H1 (cell line): Measurements from ENCODE around the gene PLEKHM3. TPM values are rescaled to one million over a fixed set of nuclear protein-coding genes. Genes with fewer than 3 reads are reported as not detected.
"Not testable (repeated sequence)": the region's sequence is repeated elsewhere in the genome, so short reads cannot be mapped to it uniquely, and the experiment has no call there.

Experiments used
- CTCF ChIA-PET: fragments of 300-600 bp; sonication (Branson Sonifier 250); formaldehyde crosslinking; loops from one replicate; lab custom pipeline; 2021; ENCODE audit not compliant: partially characterized antibody; lab: Charles Lee
- POLR2A ChIA-PET: fragments of 300-600 bp; sonication (Branson Sonifier 250); formaldehyde crosslinking; loops from one replicate; lab custom pipeline; 2021; ENCODE audit warnings: inconsistent platforms; ENCODE audit not compliant: partially characterized antibody; lab: Charles Lee
- DNase-seq, 2 experiments: peaks; one replicate each; pipeline versions ENCODE4 v3.0.0 to v3.0.0-alpha.2; 2010 to 2022; ENCODE audit warnings: low spot score in 2 of 2, low read depth in 1 of 2, mixed read lengths in 1 of 2
- FAIRE-seq: peaks from 2 replicates; lab custom pipeline; 2011; peaks lifted over from hg19 to GRCh38; lab: Jason Lieb, UNC
- H2AFZ ChIP-seq: 2 replicates; pipeline ENCODE4 v1.8.1; 2012; ENCODE audit warnings: low read length, inconsistent platforms
- H2AK5ac ChIP-seq: 2 replicates; pipeline ENCODE4 v1.6.1; 2013; ENCODE audit warnings: low read depth, low read length
- H2BK120ac ChIP-seq: replicated peaks from 2 replicates; pipeline ENCODE3; 2013; ENCODE audit warnings: low read depth, low read length, inconsistent platforms
- H2BK12ac ChIP-seq: 2 replicates; pipeline ENCODE4 v1.6.1; 2013; ENCODE audit warnings: low read depth, low read length
- H2BK15ac ChIP-seq: 2 replicates; pipeline ENCODE4 v1.6.1; 2013; ENCODE audit warnings: low read length
- H2BK20ac ChIP-seq: 2 replicates; pipeline ENCODE4 v1.6.1; 2013; ENCODE audit warnings: low read length
- H2BK5ac ChIP-seq: 2 replicates; pipeline ENCODE4 v1.6.1; 2013; ENCODE audit warnings: low read depth, low read length
- H3K14ac ChIP-seq: 2 replicates; pipeline ENCODE4 v1.6.1; 2013; ENCODE audit warnings: inconsistent platforms; ENCODE audit not compliant: insufficient read length
- H3K18ac ChIP-seq: 2 replicates; pipeline ENCODE4 v1.6.1; 2013; ENCODE audit warnings: low read length; ENCODE audit errors: extremely low read depth
- H3K23ac ChIP-seq: 2 replicates; pipeline ENCODE4 v1.6.1; 2013; ENCODE audit warnings: inconsistent platforms; ENCODE audit not compliant: insufficient read length
- H3K23me2 ChIP-seq: 2 replicates; pipeline ENCODE4 v1.6.1; 2013; ENCODE audit warnings: low read depth, low read length
- H3K27ac ChIP-seq: 2 replicates; pipeline ENCODE4 v1.6.1; 2011; ENCODE audit warnings: low read depth, low read length, inconsistent platforms
- H3K27me3 ChIP-seq, 4 experiments: replicated peaks in 1 of 4; 1 replicate in 1 of 4; 2 replicates in 3 of 4; pipeline versions ENCODE4 v1.6.1 to v1.8.1; 2011 to 2013; ENCODE audit warnings: low read length in 3 of 4, mild to moderate bottlenecking in 3 of 4, inconsistent platforms in 2 of 4, mixed read lengths in 2 of 4, moderate library complexity in 1 of 4; ENCODE audit not compliant: control insufficient read depth in 3 of 4, insufficient read depth in 3 of 4; ENCODE audit errors: extremely low read depth in 1 of 4
- H3K36me3 ChIP-seq, 4 experiments: 2 replicates each; pipeline versions ENCODE4 v1.6.1 to v1.8.1; 2011 to 2013; ENCODE audit warnings: mild to moderate bottlenecking in 4 of 4, low read length in 3 of 4, moderate library complexity in 2 of 4, control low read depth in 1 of 4, inconsistent platforms in 1 of 4; ENCODE audit not compliant: insufficient read depth in 4 of 4, control insufficient read depth in 2 of 4
- H3K4ac ChIP-seq: replicated peaks from 2 replicates; pipeline ENCODE3; 2013; ENCODE audit warnings: low read length, low read depth, mixed read lengths, inconsistent platforms; ENCODE audit not compliant: insufficient read length
- H3K4me1 ChIP-seq, 4 experiments: replicated peaks in 1 of 4; 1 replicate in 1 of 4; 2 replicates in 3 of 4; pipeline versions ENCODE4 v1.6.1 to v1.8.1; 2011 to 2013; ENCODE audit warnings: low read length in 3 of 4, inconsistent platforms in 2 of 4, mixed read lengths in 1 of 4; ENCODE audit not compliant: insufficient read depth in 4 of 4, control insufficient read depth in 3 of 4
- H3K4me2 ChIP-seq, 2 experiments: 2 replicates each; pipeline versions ENCODE4 v1.6.1 to v1.8.1; 2011 to 2013; ENCODE audit warnings: low read depth in 2 of 2, low read length in 2 of 2, control low read depth in 1 of 2, inconsistent platforms in 1 of 2, mild to moderate bottlenecking in 1 of 2; ENCODE audit not compliant: insufficient read depth in 1 of 2
- H3K4me3 ChIP-seq, 4 experiments: fragments of 200-600, 300-600 bp in 1 of 4; sonication (generic), shearing (Covaris generic), sonication (Bioruptor Twin) in 1 of 4; 2 replicates each; pipeline versions ENCODE4 v1.5.1 to v1.8.1; 2011 to 2016; ENCODE audit warnings: low read length in 4 of 4, low read depth in 3 of 4, control low read depth in 2 of 4, inconsistent platforms in 2 of 4, mild to moderate bottlenecking in 2 of 4, mixed read lengths in 1 of 4, moderate library complexity in 1 of 4; ENCODE audit not compliant: insufficient read depth in 2 of 4; ENCODE audit errors: extremely low read depth in 1 of 4
- H3K56ac ChIP-seq: replicated peaks from 2 replicates; pipeline ENCODE3; 2013; ENCODE audit warnings: low read depth, mild to moderate bottlenecking, mixed read lengths, low read length, inconsistent platforms; ENCODE audit not compliant: insufficient read length
- H3K79me1 ChIP-seq: 2 replicates; pipeline ENCODE4 v1.6.1; 2013; ENCODE audit warnings: low read depth, low read length, control low read depth
- H3K79me2 ChIP-seq, 2 experiments: 2 replicates each; pipeline versions ENCODE4 v1.6.1 to v1.8.1; 2012 to 2013; ENCODE audit warnings: low read length in 2 of 2, mild to moderate bottlenecking in 2 of 2, inconsistent platforms in 1 of 2; ENCODE audit not compliant: insufficient read depth in 2 of 2, control insufficient read depth in 1 of 2
- H3K9ac ChIP-seq, 4 experiments: replicated peaks in 1 of 4; 1 replicate in 1 of 4; 2 replicates in 3 of 4; pipeline versions ENCODE4 v1.6.1 to v1.8.1; 2011 to 2013; ENCODE audit warnings: low read depth in 3 of 4, low read length in 3 of 4, control low read depth in 2 of 4, mild to moderate bottlenecking in 2 of 4, moderate library complexity in 2 of 4, inconsistent platforms in 1 of 4; ENCODE audit errors: extremely low read depth in 1 of 4
- H3K9me3 ChIP-seq, 2 experiments: 2 replicates each; pipeline versions ENCODE4 v1.6.1 to v1.8.1; 2012 to 2013; ENCODE audit warnings: mild to moderate bottlenecking in 2 of 2, moderate library complexity in 2 of 2, control low read depth in 1 of 2, inconsistent platforms in 1 of 2, low read depth in 1 of 2, low read length in 1 of 2, mixed read lengths in 1 of 2; ENCODE audit not compliant: insufficient read depth in 2 of 2
- H4K20me1 ChIP-seq, 2 experiments: replicated peaks in 1 of 2; 2 replicates each; pipeline versions ENCODE3 to v1.8.1; 2011 to 2013; ENCODE audit warnings: inconsistent platforms in 2 of 2, low read length in 2 of 2, mild to moderate bottlenecking in 1 of 2; ENCODE audit not compliant: insufficient read depth in 2 of 2, control insufficient read depth in 1 of 2
- H4K5ac ChIP-seq: 2 replicates; pipeline ENCODE4 v1.6.1; 2013; ENCODE audit warnings: low read length, low read depth, mixed read lengths, inconsistent platforms; ENCODE audit not compliant: insufficient read length
- H4K8ac ChIP-seq: 2 replicates; pipeline ENCODE4 v1.8.0; 2013; ENCODE audit warnings: mild to moderate bottlenecking, moderate library complexity, low read length, inconsistent platforms; ENCODE audit not compliant: insufficient read depth; ENCODE audit errors: extremely low read depth
- H4K91ac ChIP-seq: replicated peaks from 2 replicates; pipeline ENCODE3; 2013; ENCODE audit warnings: low read length, mixed read lengths, inconsistent platforms; ENCODE audit not compliant: insufficient read length
- ASH2L ChIP-seq: fragments of 200-600, 300-600 bp; sonication (generic); IDR thresholded peaks from one replicate; pipeline ENCODE4 v1.7.1; 2017; ENCODE audit warnings: low read length
- BCL11A ChIP-seq, 2 experiments: IDR thresholded peaks; one replicate each; pipeline ENCODE4 v1.6.1; 2011; ENCODE audit warnings: low read depth in 2 of 2, low read length in 2 of 2, mild to moderate bottlenecking in 2 of 2
- WGBS, 2 experiments: shearing (Covaris generic) in 1 of 2; methylation state at CpG; one replicate each; pipeline versions ENCODE4 v1.1.6 to v1.1.7; 2013 to 2015; ENCODE audit warnings: low lambda C conversion rate in 2 of 2, mixed read lengths in 2 of 2, inconsistent platforms in 1 of 2, low coverage in 1 of 2, missing lambda C conversion rate in 1 of 2; ENCODE audit not compliant: insufficient replicate concordance in 2 of 2, insufficient coverage in 1 of 2, insufficient read length in 1 of 2; ENCODE audit errors: extremely low coverage in 1 of 2, missing lambda C conversion rate in 1 of 2; 5-methylcytosine and 5-hydroxymethylcytosine counted together
- polyA plus RNA-seq, 7 experiments: library from polyadenylated mRNA; depleted of rRNA in 3 of 7; stranded (reverse) in 5 of 7; unstranded in 2 of 7; fragments of >200 nt in 5 of 7; fragments of 200-250 nt in 2 of 7; gene quantifications; 1 replicate in 5 of 7; 2 replicates in 1 of 7; 4 replicates in 1 of 7; pipeline versions ENCODE4 v1.2.1 to v1.2.3, GENCODE V29; 2011 to 2013; ENCODE audit warnings: missing spikeins in 2 of 7, mixed read lengths in 2 of 7
- total RNA-seq: library from RNA; stranded (reverse); fragmentation: NEBNext Ultra II Directional; extraction: Animal tissue kit (Norgen Biotek cat#: 25700); gene quantifications from 2 replicates; pipeline ENCODE4 v1.2.1, GENCODE V29; 2021

The PLEKHM3 gene
- total and polyA plus RNA-seq, 2 of the 8 experiments (the other 6 are each of a cell fraction or from before 2014, with no cell fraction given): 2.3 to 5.8 TPM

GRCh38 chr2:207911215-207911614 is 114.1 kb downstream of the PLEKHM3 start (continued):
- no peak for TF ChIP-seq BCL11A (IDR thresholded peaks at IDR 0.05; ENCODE audit: low read depth in 2 of 2, low read length in 2 of 2)
- no peak for TF ChIP-seq ASH2L

DNA sequence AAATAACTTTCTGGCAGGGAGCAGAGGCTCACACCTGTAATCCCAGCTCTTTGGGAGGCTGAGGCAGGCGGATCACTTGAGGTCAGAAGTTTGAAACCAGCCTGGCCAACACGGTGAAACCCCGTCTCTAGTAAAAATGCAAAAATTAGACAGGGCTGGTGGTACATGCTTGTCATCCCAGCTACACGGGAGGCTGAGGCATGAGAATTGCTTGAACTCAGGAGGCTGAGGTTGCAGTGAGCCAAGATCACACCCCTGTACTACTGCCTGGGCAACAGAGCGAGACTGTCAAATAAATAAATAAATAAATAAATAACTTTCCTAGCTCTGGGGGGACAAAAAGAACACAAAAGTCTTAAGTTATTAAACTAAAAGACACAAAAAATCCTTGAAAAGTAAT is 118.8 kb downstream of the PLEKHM3 start:
- ChIA-PET POLR2A (interaction anchor here (2.1 kb wide), 1 partner anchor 10 kb away, joined by 10 read pairs; no protein-coding TSS in a partner anchor), CTCF (interaction anchor here (1.6 to 2.5 kb wide), 3 partner anchors 9 to 160 kb away, joined by 4 to 18 read pairs (median 13); no protein-coding TSS in a partner anchor)
- H4K5ac ChIP-seq, H3K36me3 ChIP-seq, H4K8ac ChIP-seq, H3K9ac ChIP-seq, H3K79me1 ChIP-seq, H3K4ac ChIP-seq, H2BK120ac ChIP-seq, H4K91ac ChIP-seq, H2BK20ac ChIP-seq, DNase-seq, H3K79me2 ChIP-seq, H3K23ac ChIP-seq, H4K20me1 ChIP-seq, H3K27me3 ChIP-seq, H3K9me3 ChIP-seq, FAIRE-seq, H3K4me2 ChIP-seq, H2AFZ ChIP-seq, H2BK5ac ChIP-seq, H3K56ac ChIP-seq, H3K4me1 ChIP-seq, H3K4me3 ChIP-seq, H2BK12ac ChIP-seq, H3K18ac ChIP-seq, H2AK5ac ChIP-seq, H3K14ac ChIP-seq, H2BK15ac ChIP-seq, H3K23me2 ChIP-seq, H3K27ac ChIP-seq: not testable (repeated sequence)
- WGBS, 2 experiments: 91% methylated on average over 5 of the region's 5 CpGs; no CpG with 5 or more reads in 1 of the 2 experiments
